Measurements from ENCODE around the gene DISP2.

The DISP2 gene

GRCh38 chr15:40323239-40323952 is 34.6 kb upstream of the DISP2 start, which contains the start of gene INAFM2 (continued):
- TF ChIP-seq ZNF704 (tag by site-specific recombination; IDR thresholded peaks at IDR 0.05) (no peak), ZNF560 (tag by site-specific recombination; IDR thresholded peaks at IDR 0.05; ENCODE audit: borderline replicate concordance) (no peak), ZBTB20 (tag by site-specific recombination; IDR thresholded peaks at IDR 0.05) (peak; percentile 56; the same call in 1 of the 2 replicates), ZNF518A (tag by site-specific recombination; conservative IDR thresholded peaks at IDR 0.05; ENCODE audit: low read depth) (no peak), ZBTB8A (tag by site-specific recombination; IDR thresholded peaks at IDR 0.05) (peak; percentile 86), ZNF596 (tag by site-specific recombination; IDR thresholded peaks at IDR 0.05) (peak; percentile 85), KLF9 (tag by site-specific recombination; IDR thresholded peaks at IDR 0.05; ENCODE audit: low read depth) (peak; percentile 61; the same call in 1 of the 2 replicates), ZNF16 (tag by site-specific recombination; IDR thresholded peaks at IDR 0.05; ENCODE audit: low read depth) (no peak), ZNF335 (tag by site-specific recombination; conservative IDR thresholded peaks at IDR 0.05) (peak; percentile 10), CTCF (tag by site-specific recombination; IDR thresholded peaks at IDR 0.05) (peak; percentile 89), ZNF362 (tag by site-specific recombination; IDR thresholded peaks at IDR 0.05) (no peak), ZNF18 (tag by site-specific recombination; IDR thresholded peaks at IDR 0.05) (no peak), ZFP41 (tag by site-specific recombination; IDR thresholded peaks at IDR 0.05; ENCODE audit: borderline replicate concordance) (no peak), ZNF580 (tag by site-specific recombination; IDR thresholded peaks at IDR 0.05) (no peak), KLF17 (tag by site-specific recombination; IDR thresholded peaks at IDR 0.05) (peak; percentile 55; the same call in 1 of the 2 replicates), ZFP69B (tag by site-specific recombination; IDR thresholded peaks at IDR 0.05) (peak; percentile 100), KLF16 (tag by site-specific recombination; IDR thresholded peaks at IDR 0.05) (peak; percentile 77; the same call in 1 of the 2 replicates), OVOL3 (tag by site-specific recombination; IDR thresholded peaks at IDR 0.05) (no peak), ZNF202 (tag by site-specific recombination; IDR thresholded peaks at IDR 0.05; ENCODE audit: borderline replicate concordance) (no peak), EGR2 (tag by site-specific recombination; IDR thresholded peaks at IDR 0.05; ENCODE audit: low read depth) (0 out of 2 replicates have a peak, but pooled peaks have one; percentile 14), KLF7 (tag by site-specific recombination; IDR thresholded peaks at IDR 0.05; ENCODE audit: borderline replicate concordance) (no peak; the same call in 1 of the 2 replicates), SP3 (tag by site-specific recombination; IDR thresholded peaks at IDR 0.05) (peak; percentile 74), YY2 (tag by site-specific recombination; IDR thresholded peaks at IDR 0.05) (no peak), BCL11A (tag by site-specific recombination; IDR thresholded peaks at IDR 0.05; ENCODE audit: low read depth) (no peak)

All from HEK293 (cell line).